ENCODE results near the gene GPA33. TPM values are rescaled to one million over a fixed set of nuclear protein-coding genes. Genes with fewer than 3 reads are reported as not detected.

The GPA33 gene
- total and polyA plus RNA-seq, 9 of the 15 experiments (the other 6 are each of a cell fraction or from before 2014, with no cell fraction given): 0.13 TPM; not detected in 8

DNA sequence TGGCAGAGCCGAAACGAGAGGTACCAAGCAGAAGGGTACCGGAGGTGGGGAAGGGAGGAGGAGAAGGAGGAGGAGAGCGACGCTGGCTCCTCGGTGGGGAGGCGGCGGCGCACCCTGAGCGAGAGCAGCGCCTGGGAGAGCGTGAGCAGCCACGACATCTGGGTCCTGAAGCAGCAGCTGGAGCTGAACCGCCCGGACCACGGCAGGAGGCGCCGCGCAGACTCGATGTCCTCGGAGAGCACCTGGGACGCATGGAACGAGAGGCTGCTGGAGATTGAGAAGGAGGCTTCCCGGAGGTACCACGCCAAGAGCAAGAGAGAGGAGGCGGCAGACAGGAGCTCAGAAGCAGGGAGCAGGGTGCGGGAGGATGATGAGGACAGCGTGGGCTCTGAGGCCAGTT lies 36.1 kb upstream of the GPA33 start:
- H3K27ac ChIP-seq (ENCODE audit: extremely low read depth, low read depth, low read length): no peak overlapping the region
- in situ Hi-C loops (cut with MboI): no loop called here
- ATAC-seq (no peak), DNase-seq (ENCODE audit: extremely low read depth in 1 of 4, low spot score in 3 of 4) (no peak), FAIRE-seq (no peak)
- ChIA-PET POLR2A (interaction anchor here (0.7 to 1.9 kb wide), 3 partner anchors 11 to 163 kb away, joined by 3 to 8 read pairs (median 3); no protein-coding TSS in a partner anchor), CTCF (ENCODE audit: low intra/inter-chr PET ratio) (no interaction called here)
- H3K9me3 ChIP-seq (replicated peaks; ENCODE audit: control insufficient read depth, insufficient read depth, low read depth, low read length): no peaks in the 10 kb centered on the region
- peaks cover 4% of the 10 kb centered on the region for H3K9me1 ChIP-seq (ENCODE audit: control insufficient read depth, insufficient read depth, low read length)
- no peak overlapping the region for H3K9ac ChIP-seq (ENCODE audit: insufficient read depth in 1 of 2, low read depth in 2 of 2, low read length in 2 of 2)
- WGBS (ENCODE audit: insufficient coverage, low coverage, missing lambda C conversion rate): under 1% methylated on average over 28 of the region's 28 CpGs
- no peaks in the 10 kb centered on the region for H4K20me1 ChIP-seq (replicated peaks; ENCODE audit: control insufficient read depth, insufficient read depth, low read length)
- no peaks in the 10 kb centered on the region for H3K79me2 ChIP-seq (ENCODE audit: control insufficient read depth, insufficient read depth, low read length)
- H3K27me3 ChIP-seq (ENCODE audit: control insufficient read depth in 2 of 2, insufficient read depth in 2 of 2, low read length in 2 of 2): peaks cover 60 to 74% of the 10 kb centered on the region in 2 experiments
- no peak overlapping the region for H3K4me3 ChIP-seq
- no TSS peak for BruUV-seq (replicated peaks)
- no peak overlapping the region for H3K4me2 ChIP-seq (ENCODE audit: insufficient read depth, low read length)
- peaks cover 0 to 12% of the 10 kb centered on the region in 2 experiments; a peak in 3 of 5 replicates for H3K4me1 ChIP-seq (replicated peaks in 1 of 2; ENCODE audit: control insufficient read depth in 2 of 2, insufficient read depth in 2 of 2, low read length in 2 of 2)
- no peaks in the 10 kb centered on the region for H3K36me3 ChIP-seq (ENCODE audit: control insufficient read depth, insufficient read depth, low read length)
- intact Hi-C loops (cut with micrococcal nuclease): no loop called here
- no peak overlapping the region for H2AFZ ChIP-seq (ENCODE audit: low read depth, low read length)
- TF ChIP-seq RBM39 (optimal IDR thresholded peaks at IDR 0.05; ENCODE audit: low read depth, low read length) (no peak), FOXK2 (conservative IDR thresholded peaks at IDR 0.05 in 1 of 2, IDR thresholded peaks at IDR 0.05 in 1 of 2; ENCODE audit: low read depth in 2 of 2) (no peak), PYGO2 (tag; IDR thresholded peaks at IDR 0.05) (no peak), HDAC3 (IDR thresholded peaks at IDR 0.05; ENCODE audit: borderline replicate concordance, partially characterized antibody) (no peak), FOXM1 (IDR thresholded peaks at IDR 0.05; ENCODE audit: low read depth) (no peak), FOXM1 (CRISPR knock-in tag; IDR thresholded peaks at IDR 0.05; ENCODE audit: low read depth) (no peak), IFI16 (CRISPR knock-in tag; IDR thresholded peaks at IDR 0.05) (no peak), HEY1 (CRISPR knock-in tag; IDR thresholded peaks at IDR 0.05; ENCODE audit: borderline replicate concordance) (no peak), MAZ (CRISPR knock-in tag; conservative IDR thresholded peaks at IDR 0.05 in 1 of 2, IDR thresholded peaks at IDR 0.05 in 1 of 2) (no peak), MYC (IDR thresholded peaks at IDR 0.05; ENCODE audit: low read depth, low read length) (no peak), MYC (CRISPR knock-in tag; IDR thresholded peaks at IDR 0.05; ENCODE audit: borderline replicate concordance, low read depth) (no peak), ZNF311 (CRISPR knock-in tag; IDR thresholded peaks at IDR 0.05) (no peak), DACH1 (IDR thresholded peaks at IDR 0.05; ENCODE audit: partially characterized antibody) (no peak)
- TF ChIP-seq, protein P1, sequence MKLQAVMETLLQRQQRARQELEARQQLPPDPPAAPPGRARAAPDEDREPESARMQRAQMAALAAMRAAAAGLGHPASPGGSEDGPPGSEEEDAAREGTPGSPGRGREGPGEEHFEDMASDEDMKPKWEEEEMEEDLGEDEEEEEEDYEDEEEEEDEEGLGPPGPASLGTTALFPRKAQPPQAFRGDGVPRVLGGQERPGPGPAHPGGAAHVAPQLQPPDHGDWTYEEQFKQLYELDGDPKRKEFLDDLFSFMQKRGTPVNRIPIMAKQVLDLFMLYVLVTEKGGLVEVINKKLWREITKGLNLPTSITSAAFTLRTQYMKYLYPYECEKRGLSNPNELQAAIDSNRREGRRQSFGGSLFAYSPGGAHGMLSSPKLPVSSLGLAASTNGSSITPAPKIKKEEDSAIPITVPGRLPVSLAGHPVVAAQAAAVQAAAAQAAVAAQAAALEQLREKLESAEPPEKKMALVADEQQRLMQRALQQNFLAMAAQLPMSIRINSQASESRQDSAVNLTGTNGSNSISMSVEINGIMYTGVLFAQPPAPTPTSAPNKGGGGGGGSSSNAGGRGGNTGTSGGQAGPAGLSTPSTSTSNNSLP (IDR thresholded peaks at IDR 0.05; ENCODE audit: borderline replicate concordance, low read depth, low read length): no peak
- TF ChIP-seq, protein P2, sequence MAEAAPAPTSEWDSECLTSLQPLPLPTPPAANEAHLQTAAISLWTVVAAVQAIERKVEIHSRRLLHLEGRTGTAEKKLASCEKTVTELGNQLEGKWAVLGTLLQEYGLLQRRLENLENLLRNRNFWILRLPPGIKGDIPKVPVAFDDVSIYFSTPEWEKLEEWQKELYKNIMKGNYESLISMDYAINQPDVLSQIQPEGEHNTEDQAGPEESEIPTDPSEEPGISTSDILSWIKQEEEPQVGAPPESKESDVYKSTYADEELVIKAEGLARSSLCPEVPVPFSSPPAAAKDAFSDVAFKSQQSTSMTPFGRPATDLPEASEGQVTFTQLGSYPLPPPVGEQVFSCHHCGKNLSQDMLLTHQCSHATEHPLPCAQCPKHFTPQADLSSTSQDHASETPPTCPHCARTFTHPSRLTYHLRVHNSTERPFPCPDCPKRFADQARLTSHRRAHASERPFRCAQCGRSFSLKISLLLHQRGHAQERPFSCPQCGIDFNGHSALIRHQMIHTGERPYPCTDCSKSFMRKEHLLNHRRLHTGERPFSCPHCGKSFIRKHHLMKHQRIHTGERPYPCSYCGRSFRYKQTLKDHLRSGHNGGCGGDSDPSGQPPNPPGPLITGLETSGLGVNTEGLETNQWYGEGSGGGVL (CRISPR knock-in tag; IDR thresholded peaks at IDR 0.05): no peak
- TF ChIP-seq, protein P3, sequence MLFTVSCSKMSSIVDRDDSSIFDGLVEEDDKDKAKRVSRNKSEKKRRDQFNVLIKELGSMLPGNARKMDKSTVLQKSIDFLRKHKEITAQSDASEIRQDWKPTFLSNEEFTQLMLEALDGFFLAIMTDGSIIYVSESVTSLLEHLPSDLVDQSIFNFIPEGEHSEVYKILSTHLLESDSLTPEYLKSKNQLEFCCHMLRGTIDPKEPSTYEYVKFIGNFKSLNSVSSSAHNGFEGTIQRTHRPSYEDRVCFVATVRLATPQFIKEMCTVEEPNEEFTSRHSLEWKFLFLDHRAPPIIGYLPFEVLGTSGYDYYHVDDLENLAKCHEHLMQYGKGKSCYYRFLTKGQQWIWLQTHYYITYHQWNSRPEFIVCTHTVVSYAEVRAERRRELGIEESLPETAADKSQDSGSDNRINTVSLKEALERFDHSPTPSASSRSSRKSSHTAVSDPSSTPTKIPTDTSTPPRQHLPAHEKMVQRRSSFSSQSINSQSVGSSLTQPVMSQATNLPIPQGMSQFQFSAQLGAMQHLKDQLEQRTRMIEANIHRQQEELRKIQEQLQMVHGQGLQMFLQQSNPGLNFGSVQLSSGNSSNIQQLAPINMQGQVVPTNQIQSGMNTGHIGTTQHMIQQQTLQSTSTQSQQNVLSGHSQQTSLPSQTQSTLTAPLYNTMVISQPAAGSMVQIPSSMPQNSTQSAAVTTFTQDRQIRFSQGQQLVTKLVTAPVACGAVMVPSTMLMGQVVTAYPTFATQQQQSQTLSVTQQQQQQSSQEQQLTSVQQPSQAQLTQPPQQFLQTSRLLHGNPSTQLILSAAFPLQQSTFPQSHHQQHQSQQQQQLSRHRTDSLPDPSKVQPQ (CRISPR knock-in tag; IDR thresholded peaks at IDR 0.05; ENCODE audit: borderline replicate concordance): no peak
